DMS53 (cell line): Measurements from ENCODE around the gene INPP5D.

Experiments used
- DNase-seq: peaks from one replicate; lab custom pipeline; 2025; lab: John Stamatoyannopoulos, UW

INPP5D gene

GRCh38 chr2:233075141-233075965 is 15.2 kb downstream of the INPP5D start:
- DNase-seq = no peak

- no peak for DNase-seq
Measured at GRCh38 chr2:233075966-233076339, 15.8 kb downstream of the INPP5D start.

- no peak for DNase-seq
Measured at GRCh38 chr2:233076749-233077148, 16.6 kb downstream of the INPP5D start.

GRCh38 chr2:233079473-233079877 is 19.3 kb downstream of the INPP5D start:
- DNase-seq = no peak

- no peak for DNase-seq
Measured at GRCh38 chr2:233079953-233080835, 20.1 kb downstream of the INPP5D start.

- DNase-seq = no peak
Measured at GRCh38 chr2:233080836-233081229, 20.7 kb downstream of the INPP5D start.

- no peak for DNase-seq
Measured at GRCh38 chr2:233081232-233081730, 21.1 kb downstream of the INPP5D start.

- DNase-seq = no peak
Measured at GRCh38 chr2:233081731-233082221, 21.6 kb downstream of the INPP5D start.

- no peak for DNase-seq
Measured at GRCh38 chr2:233082222-233082930, 22.2 kb downstream of the INPP5D start.

- no peak for DNase-seq
Measured at GRCh38 chr2:233082931-233083755, 23.0 kb downstream of the INPP5D start.

GRCh38 chr2:233083782-233084181 is 23.6 kb downstream of the INPP5D start:
- no peak for DNase-seq

- no peak for DNase-seq
Measured at GRCh38 chr2:233084488-233084887, 24.3 kb downstream of the INPP5D start.

- DNase-seq = no peak
Measured at GRCh38 chr2:233085037-233085838, 25.1 kb downstream of the INPP5D start.

GRCh38 chr2:233085839-233086150 is 25.7 kb downstream of the INPP5D start:
- no peak for DNase-seq

- no peak for DNase-seq
Measured at GRCh38 chr2:233087713-233088112, 27.6 kb downstream of the INPP5D start.

- DNase-seq = no peak
Measured at GRCh38 chr2:233088972-233089345, 28.8 kb downstream of the INPP5D start.

GRCh38 chr2:233089851-233090250 is 29.7 kb downstream of the INPP5D start:
- DNase-seq = no peak

GRCh38 chr2:233090879-233091278 is 30.7 kb downstream of the INPP5D start:
- DNase-seq = no peak

GRCh38 chr2:233091595-233092375 is 31.6 kb downstream of the INPP5D start:
- DNase-seq = no peak
